GM23338 (cell line): Measurements from ENCODE around the gene DDX27. TPM values are rescaled to one million over a fixed set of nuclear protein-coding genes. Genes with fewer than 3 reads are reported as not detected.

Experiments used
- ATAC-seq: fragments of 200-7000 bp; cut with Tn5 transposase; 3 replicates; pipeline ENCODE4 v1.9.1; 2020
- DNase-seq: peaks from one replicate; pipeline ENCODE4 v3.0.0-alpha.2; 2015; ENCODE audit warnings: low spot score
- H2AFZ ChIP-seq: fragments of 200-600 bp; sonication (generic); 2 replicates; pipeline ENCODE4 v1.8.0; 2016; ENCODE audit warnings: antibody characterized with exemption, mild to moderate bottlenecking, moderate library complexity
- H3F3A ChIP-seq: fragments of 200-600 bp; sonication (generic); replicated peaks from 2 replicates; pipeline ENCODE4 v1.8.0; 2017; ENCODE audit warnings: antibody characterized with exemption, mixed run types, low read depth
- H3K27ac ChIP-seq: fragments of 200-600 bp; sonication (generic); 2 replicates; pipeline ENCODE4 v1.6.1; 2016; ENCODE audit warnings: low read depth
- H3K27me3 ChIP-seq: fragments of 200-600 bp; sonication (generic); 2 replicates; pipeline ENCODE4 v1.8.0; 2016; ENCODE audit warnings: mild to moderate bottlenecking, mixed run types, moderate library complexity; ENCODE audit not compliant: insufficient read depth
- H3K36me3 ChIP-seq: fragments of 200-600 bp; sonication (generic); 2 replicates; pipeline ENCODE4 v1.8.0; 2016; ENCODE audit warnings: mild to moderate bottlenecking; ENCODE audit not compliant: insufficient read depth
- H3K4me1 ChIP-seq: fragments of 200-600 bp; sonication (generic); 2 replicates; pipeline ENCODE4 v1.8.0; 2016; ENCODE audit warnings: mild to moderate bottlenecking, moderate library complexity; ENCODE audit not compliant: insufficient read depth
- H3K4me2 ChIP-seq: fragments of 200-600 bp; sonication (generic); 2 replicates; pipeline ENCODE4 v1.7.1; 2017; ENCODE audit warnings: mixed run types
- H3K4me3 ChIP-seq: fragments of 200-600 bp; sonication (generic); 2 replicates; pipeline ENCODE4 v1.6.1; 2016; ENCODE audit warnings: mixed run types
- H3K79me2 ChIP-seq: fragments of 200-600 bp; sonication (generic); replicated peaks from 2 replicates; pipeline ENCODE4 v1.8.0; 2017; ENCODE audit warnings: mild to moderate bottlenecking; ENCODE audit not compliant: insufficient read depth
- H3K9me2 ChIP-seq: fragments of 200-600 bp; sonication (generic); 2 replicates; pipeline ENCODE4 v1.8.0; 2017; ENCODE audit not compliant: insufficient read depth
- H4K20me1 ChIP-seq: fragments of 200-600 bp; sonication (generic); replicated peaks from 2 replicates; pipeline ENCODE4 v1.8.0; 2017; ENCODE audit warnings: mild to moderate bottlenecking; ENCODE audit not compliant: insufficient read depth
- H3K27ac Mint-ChIP-seq: 2 replicates; pipeline ENCODE4 v1.8.0; 2020; ENCODE audit warnings: inconsistent platforms, mild to moderate bottlenecking, moderate library complexity, mixed read lengths
- H3K27me3 Mint-ChIP-seq: 3 replicates; pipeline ENCODE4 v1.8.0; 2022; ENCODE audit warnings: low read depth, mild to moderate bottlenecking, moderate library complexity, mixed read lengths, inconsistent platforms; ENCODE audit not compliant: insufficient read depth, poor library complexity
- H3K36me3 Mint-ChIP-seq: 3 replicates; pipeline ENCODE4 v1.8.0; 2021; ENCODE audit warnings: low read depth, mild to moderate bottlenecking, inconsistent platforms, moderate library complexity, mixed read lengths
- H3K4me1 Mint-ChIP-seq: 3 replicates; pipeline ENCODE4 v1.8.0; 2020; ENCODE audit warnings: mild to moderate bottlenecking, inconsistent platforms, mixed read lengths
- H3K4me3 Mint-ChIP-seq: 3 replicates; pipeline ENCODE4 v1.8.0; 2021; ENCODE audit warnings: moderate library complexity, mild to moderate bottlenecking, inconsistent platforms, mixed read lengths
- H3K9me3 Mint-ChIP-seq: 3 replicates; pipeline ENCODE4 v1.8.0; 2020; ENCODE audit warnings: moderate library complexity, mild to moderate bottlenecking, inconsistent platforms, mixed read lengths
- CREB1 ChIP-seq: fragments of 250-450 bp; sonication (Bioruptor Pico); IDR thresholded peaks from 2 replicates; pipeline ENCODE4 v1.5.0; 2020; ENCODE audit warnings: low read depth, mild to moderate bottlenecking, moderate library complexity
- ETS1 ChIP-seq: IDR thresholded peaks from 2 replicates; pipeline ENCODE4 v1.6.1; 2016; ENCODE audit warnings: antibody characterized with exemption
- EZH2 ChIP-seq: fragments of 200-600 bp; sonication (generic); IDR thresholded peaks from one replicate; pipeline ENCODE4 v1.8.0; 2017; ENCODE audit warnings: antibody characterized with exemption, mild to moderate bottlenecking, low read depth; ENCODE audit not compliant: unreplicated experiment
- EZH2phosphoT487 ChIP-seq: fragments of 200-600 bp; sonication (generic); IDR thresholded peaks from one replicate; pipeline ENCODE4 v1.8.1; 2018; ENCODE audit warnings: antibody characterized with exemption; ENCODE audit not compliant: unreplicated experiment
- JUNB ChIP-seq: IDR thresholded peaks from one replicate; pipeline ENCODE4 v1.6.1; 2016; ENCODE audit warnings: antibody characterized with exemption; ENCODE audit not compliant: unreplicated experiment
- NANOG ChIP-seq: IDR thresholded peaks from 2 replicates; pipeline ENCODE4 v1.6.1; 2016; ENCODE audit warnings: antibody characterized with exemption, borderline replicate concordance
- POLR2AphosphoS5 ChIP-seq: IDR thresholded peaks from 2 replicates; pipeline ENCODE4 v1.6.1; 2016; ENCODE audit warnings: antibody characterized with exemption, low read depth
- STAT1 ChIP-seq: IDR thresholded peaks from one replicate; pipeline ENCODE4 v1.6.1; 2016; ENCODE audit warnings: antibody characterized with exemption; ENCODE audit not compliant: unreplicated experiment
- ZNF114 ChIP-seq: fragments of 250-450 bp; sonication (Bioruptor Pico); IDR thresholded peaks from 2 replicates; pipeline ENCODE4 v1.5.0; 2020; ENCODE audit warnings: mild to moderate bottlenecking, moderate library complexity
- ZNF331 ChIP-seq: fragments of 250-450 bp; sonication (Bioruptor Pico); IDR thresholded peaks from 2 replicates; pipeline ENCODE4 v1.5.0; 2020; ENCODE audit warnings: low read depth, mild to moderate bottlenecking, moderate library complexity
- ZNF462 ChIP-seq: fragments of 250-450 bp; sonication (Bioruptor Pico); IDR thresholded peaks from 2 replicates; pipeline ENCODE4 v1.5.0; 2020; ENCODE audit warnings: mild to moderate bottlenecking, moderate library complexity
- polyA plus RNA-seq: library from polyadenylated mRNA; unstranded; fragments of >200 nt; fragmentation: Nextera tagmentation; extraction: Ambion mirVana; gene quantifications from 2 replicates; pipeline ENCODE4 v1.2.1, GENCODE V29; 2016
- total RNA-seq: library from RNA; depleted of rRNA; stranded (reverse); fragments of >200 nt; shearing (Covaris generic); gene quantifications from 2 replicates; pipeline ENCODE4 v1.2.3, GENCODE V29; 2014
- TF ChIP-seq, protein P1 (sequence below): IDR thresholded peaks from one replicate; pipeline ENCODE4 v1.6.1; 2018; ENCODE audit warnings: antibody characterized with exemption; ENCODE audit not compliant: unreplicated experiment
- TF ChIP-seq, protein P2 (sequence below), 2 experiments: fragments of 200-600 bp in 1 of 2; sonication (generic) in 1 of 2; conservative IDR thresholded peaks; 2 replicates each; pipeline versions ENCODE4 v1.5.1 to v1.6.1; 2016 to 2017; ENCODE audit warnings: antibody characterized with exemption in 2 of 2, low read depth in 2 of 2, mild to moderate bottlenecking in 2 of 2, moderate library complexity in 1 of 2

DDX27 gene
- total and polyA plus RNA-seq, 2 experiments from 2014 or later, result 53.3 to 81.3 TPM

DNA sequence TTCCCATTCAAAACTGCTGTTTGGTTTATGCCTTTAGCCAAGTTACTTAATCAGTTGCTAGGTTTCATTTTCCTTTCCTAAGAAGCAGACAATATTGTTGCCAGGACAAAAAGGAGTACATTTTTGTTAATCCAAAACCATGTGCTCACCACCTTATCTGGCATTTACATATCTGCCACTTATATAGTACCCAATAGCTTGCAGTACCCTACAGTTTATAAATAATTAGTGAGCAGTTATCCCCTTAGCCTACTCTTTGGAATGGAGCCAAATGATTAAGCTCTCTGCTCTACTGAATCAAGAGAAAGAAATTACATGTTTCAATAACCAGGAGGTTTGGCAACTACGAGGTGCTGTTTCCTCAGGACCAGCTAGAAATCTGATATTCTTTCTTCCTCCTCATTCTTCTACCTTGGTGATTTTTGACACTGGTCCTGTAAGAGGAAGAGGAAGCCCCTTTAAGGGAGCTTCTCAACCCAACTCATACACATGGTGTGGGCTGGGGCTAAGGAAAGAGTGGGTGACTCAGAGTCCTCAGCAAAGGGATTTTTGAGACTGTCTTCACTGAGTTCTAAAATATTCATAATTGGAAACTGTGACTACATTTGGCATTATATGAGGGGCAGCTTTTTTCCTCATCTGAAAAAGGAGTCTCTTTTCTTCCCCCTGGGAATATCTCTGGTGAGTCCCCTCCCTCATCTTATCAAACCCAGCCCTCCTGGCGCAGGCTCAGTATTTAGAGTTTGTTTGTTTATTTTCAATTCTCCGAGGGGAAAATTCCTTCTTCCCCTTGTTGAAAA is 57.1 kb downstream of the DDX27 start:
- Mint-ChIP-seq H3K4me3 (peak overlapping the region; percentile 100), H3K27me3 (peaks cover 35% of the 10 kb centered on the region), H3K36me3 (peaks cover 70% of the 10 kb centered on the region), H3K9me3 (peaks cover 36% of the 10 kb centered on the region), H3K4me1 (peaks cover 19% of the 10 kb centered on the region), H3K27ac (no peak overlapping the region)
- Histone ChIP-seq H3F3A (peaks cover 34% of the 10 kb centered on the region), H3K4me1 (peaks cover 5% of the 10 kb centered on the region), H3K79me2 (peaks cover 69% of the 10 kb centered on the region), H3K36me3 (peaks cover 52% of the 10 kb centered on the region), H3K4me3 (peak overlapping the region; percentile 100), H3K27ac (no peak overlapping the region), H3K27me3 (no peaks in the 10 kb centered on the region), H2AFZ (no peak overlapping the region), H3K9me2 (0 out of 2 replicates have a peak, but pooled peaks cover 4% of the 10 kb centered on the region), H4K20me1 (peaks cover 29% of the 10 kb centered on the region), H3K4me2 (peak overlapping the region; percentile 80)
- TF ChIP-seq, protein P1, sequence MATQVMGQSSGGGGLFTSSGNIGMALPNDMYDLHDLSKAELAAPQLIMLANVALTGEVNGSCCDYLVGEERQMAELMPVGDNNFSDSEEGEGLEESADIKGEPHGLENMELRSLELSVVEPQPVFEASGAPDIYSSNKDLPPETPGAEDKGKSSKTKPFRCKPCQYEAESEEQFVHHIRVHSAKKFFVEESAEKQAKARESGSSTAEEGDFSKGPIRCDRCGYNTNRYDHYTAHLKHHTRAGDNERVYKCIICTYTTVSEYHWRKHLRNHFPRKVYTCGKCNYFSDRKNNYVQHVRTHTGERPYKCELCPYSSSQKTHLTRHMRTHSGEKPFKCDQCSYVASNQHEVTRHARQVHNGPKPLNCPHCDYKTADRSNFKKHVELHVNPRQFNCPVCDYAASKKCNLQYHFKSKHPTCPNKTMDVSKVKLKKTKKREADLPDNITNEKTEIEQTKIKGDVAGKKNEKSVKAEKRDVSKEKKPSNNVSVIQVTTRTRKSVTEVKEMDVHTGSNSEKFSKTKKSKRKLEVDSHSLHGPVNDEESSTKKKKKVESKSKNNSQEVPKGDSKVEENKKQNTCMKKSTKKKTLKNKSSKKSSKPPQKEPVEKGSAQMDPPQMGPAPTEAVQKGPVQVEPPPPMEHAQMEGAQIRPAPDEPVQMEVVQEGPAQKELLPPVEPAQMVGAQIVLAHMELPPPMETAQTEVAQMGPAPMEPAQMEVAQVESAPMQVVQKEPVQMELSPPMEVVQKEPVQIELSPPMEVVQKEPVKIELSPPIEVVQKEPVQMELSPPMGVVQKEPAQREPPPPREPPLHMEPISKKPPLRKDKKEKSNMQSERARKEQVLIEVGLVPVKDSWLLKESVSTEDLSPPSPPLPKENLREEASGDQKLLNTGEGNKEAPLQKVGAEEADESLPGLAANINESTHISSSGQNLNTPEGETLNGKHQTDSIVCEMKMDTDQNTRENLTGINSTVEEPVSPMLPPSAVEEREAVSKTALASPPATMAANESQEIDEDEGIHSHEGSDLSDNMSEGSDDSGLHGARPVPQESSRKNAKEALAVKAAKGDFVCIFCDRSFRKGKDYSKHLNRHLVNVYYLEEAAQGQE, result no peak
- TF ChIP-seq, protein P2, sequence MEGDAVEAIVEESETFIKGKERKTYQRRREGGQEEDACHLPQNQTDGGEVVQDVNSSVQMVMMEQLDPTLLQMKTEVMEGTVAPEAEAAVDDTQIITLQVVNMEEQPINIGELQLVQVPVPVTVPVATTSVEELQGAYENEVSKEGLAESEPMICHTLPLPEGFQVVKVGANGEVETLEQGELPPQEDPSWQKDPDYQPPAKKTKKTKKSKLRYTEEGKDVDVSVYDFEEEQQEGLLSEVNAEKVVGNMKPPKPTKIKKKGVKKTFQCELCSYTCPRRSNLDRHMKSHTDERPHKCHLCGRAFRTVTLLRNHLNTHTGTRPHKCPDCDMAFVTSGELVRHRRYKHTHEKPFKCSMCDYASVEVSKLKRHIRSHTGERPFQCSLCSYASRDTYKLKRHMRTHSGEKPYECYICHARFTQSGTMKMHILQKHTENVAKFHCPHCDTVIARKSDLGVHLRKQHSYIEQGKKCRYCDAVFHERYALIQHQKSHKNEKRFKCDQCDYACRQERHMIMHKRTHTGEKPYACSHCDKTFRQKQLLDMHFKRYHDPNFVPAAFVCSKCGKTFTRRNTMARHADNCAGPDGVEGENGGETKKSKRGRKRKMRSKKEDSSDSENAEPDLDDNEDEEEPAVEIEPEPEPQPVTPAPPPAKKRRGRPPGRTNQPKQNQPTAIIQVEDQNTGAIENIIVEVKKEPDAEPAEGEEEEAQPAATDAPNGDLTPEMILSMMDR (conservative IDR thresholded peaks at IDR 0.05; ENCODE audit: low read depth in 2 of 2), result no peak
- TF ChIP-seq EZH2phosphoT487 (no peak), NANOG (no peak), POLR2AphosphoS5 (no peak), CREB1 (CRISPR knock-in tag) (no peak), ZNF462 (CRISPR knock-in tag) (no peak), STAT1 (no peak), ZNF331 (no peak), JUNB (no peak), ZNF114 (CRISPR knock-in tag) (no peak), EZH2 (no peak), ETS1 (no peak)
- ATAC-seq (no peak), DNase-seq (no peak)
